ENCODE measurements around the gene AHNAK. TPM values are rescaled to one million over a fixed set of nuclear protein-coding genes. Genes with fewer than 3 reads are reported as not detected.

The AHNAK gene
- total RNA-seq, 2 donors from 2014 or later: 80.3 to 131 TPM

DNA sequence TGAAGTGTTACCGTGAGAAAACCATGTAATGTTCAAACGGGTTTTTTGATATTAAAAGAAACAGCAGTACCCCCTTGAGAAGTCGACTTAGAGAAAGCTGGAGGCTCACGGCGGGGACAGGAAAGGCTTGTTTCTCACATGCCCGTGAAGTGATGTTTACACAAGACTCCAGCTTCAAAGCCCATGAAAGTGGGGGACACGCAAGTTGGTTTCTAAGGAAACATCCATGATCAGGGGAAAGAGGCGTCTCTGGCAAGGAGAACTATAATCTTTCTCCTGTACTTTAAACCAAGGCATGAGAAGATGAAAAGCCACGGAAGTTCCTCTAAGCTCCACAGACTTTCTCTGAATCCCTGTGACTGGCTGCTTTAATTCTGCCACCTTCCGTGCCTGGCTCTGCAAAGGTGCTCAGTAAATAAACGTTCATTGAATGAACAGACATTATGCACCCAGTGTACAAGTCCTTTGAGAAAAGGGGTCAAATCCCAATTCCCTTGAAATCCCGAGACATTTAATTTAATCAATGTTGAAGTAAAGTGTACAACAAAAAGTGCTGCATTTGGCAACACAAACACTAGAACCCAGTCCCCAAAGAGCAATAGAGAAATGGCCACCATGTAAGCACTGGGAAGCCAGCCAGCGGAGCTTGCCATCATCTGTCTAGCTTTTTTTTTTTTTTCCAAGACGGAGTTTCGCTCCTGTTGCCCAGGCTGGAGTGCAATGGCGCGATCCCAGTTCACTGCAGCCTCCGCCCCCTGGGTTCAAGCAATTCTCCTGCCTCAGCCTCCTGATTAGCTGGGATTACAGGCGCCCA is 58.7 kb downstream of the AHNAK start:
- peak overlapping the region in 1 of 2 donors; percentile 45 for H3K4me3 Mint-ChIP-seq
- H3K9me3 Mint-ChIP-seq: no peaks in the 10 kb centered on the region
- ATAC-seq (replicated peaks in 1 of 2) (no peak), DNase-seq (no peak)
- H3K27ac Mint-ChIP-seq: peak overlapping the region; percentile 25
- H3K4me1 Mint-ChIP-seq (ENCODE audit: low read depth): peaks cover 9% of the 10 kb centered on the region
- no peaks in the 10 kb centered on the region for H3K27me3 Mint-ChIP-seq (ENCODE audit: low read depth)
- no peaks in the 10 kb centered on the region for H3K36me3 Mint-ChIP-seq (ENCODE audit: insufficient read depth in 2 of 2)

DNA sequence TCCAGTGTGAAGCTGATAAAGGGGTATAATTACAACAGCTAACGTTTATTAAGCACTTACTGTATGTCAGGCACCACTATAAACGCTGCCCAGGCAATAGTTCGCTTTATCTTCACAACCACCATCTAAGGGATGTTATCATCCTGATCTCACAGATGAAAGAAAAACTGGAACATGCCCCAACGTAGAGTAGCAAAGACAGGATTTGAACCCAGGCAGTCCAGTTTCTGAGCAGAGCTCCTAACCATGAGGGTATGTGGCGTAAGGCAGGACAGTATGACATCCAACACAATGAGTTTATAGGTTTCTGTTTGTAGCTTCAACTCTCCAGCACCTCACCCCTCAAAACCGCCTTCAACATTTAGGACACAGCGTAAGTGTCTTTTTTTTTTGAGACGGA is 59.5 kb downstream of the AHNAK start:
- no peak overlapping the region for H3K4me3 Mint-ChIP-seq
- H3K36me3 Mint-ChIP-seq (ENCODE audit: insufficient read depth in 2 of 2): no peaks in the 10 kb centered on the region

DNA sequence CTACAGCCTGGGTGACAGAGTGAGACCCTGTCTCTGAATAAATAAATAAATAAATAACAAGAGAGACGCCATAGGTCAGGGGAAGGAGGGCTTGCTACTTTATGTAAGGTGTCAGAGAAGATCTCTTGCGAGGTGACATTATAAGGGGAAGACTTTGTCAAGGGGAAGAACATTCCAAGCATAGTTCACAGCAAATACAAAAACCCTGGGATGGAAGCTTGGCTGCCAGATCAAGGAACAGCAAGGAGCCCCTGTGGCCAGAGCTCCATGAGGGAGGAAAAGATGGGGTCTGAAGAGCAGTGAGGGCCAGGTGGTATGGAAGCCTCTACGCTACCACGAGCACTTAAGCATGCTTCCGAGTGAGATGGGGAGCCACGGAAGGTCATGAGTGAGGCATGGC is 62.3 kb downstream of the AHNAK start:
- no peak overlapping the region for H3K27ac Mint-ChIP-seq
- no peak for ATAC-seq (replicated peaks in 1 of 2)
- H3K4me3 Mint-ChIP-seq: no peak overlapping the region
- H3K27me3 Mint-ChIP-seq (ENCODE audit: low read depth): no peaks in the 10 kb centered on the region
- H3K9me3 Mint-ChIP-seq: no peaks in the 10 kb centered on the region
- H3K36me3 Mint-ChIP-seq (ENCODE audit: insufficient read depth in 2 of 2): no peaks in the 10 kb centered on the region
- H3K4me1 Mint-ChIP-seq (ENCODE audit: low read depth): peaks cover 9% of the 10 kb centered on the region
- DNase-seq: no peak

More for the DNA sequence above, 59.5 kb downstream of the AHNAK start:
- H3K9me3 Mint-ChIP-seq: no peaks in the 10 kb centered on the region
- H3K27me3 Mint-ChIP-seq (ENCODE audit: low read depth): no peaks in the 10 kb centered on the region
- H3K27ac Mint-ChIP-seq: no peak overlapping the region
- ATAC-seq (replicated peaks in 1 of 2) (no peak), DNase-seq (no peak)
- H3K4me1 Mint-ChIP-seq (ENCODE audit: low read depth): peaks cover 9% of the 10 kb centered on the region

DNA sequence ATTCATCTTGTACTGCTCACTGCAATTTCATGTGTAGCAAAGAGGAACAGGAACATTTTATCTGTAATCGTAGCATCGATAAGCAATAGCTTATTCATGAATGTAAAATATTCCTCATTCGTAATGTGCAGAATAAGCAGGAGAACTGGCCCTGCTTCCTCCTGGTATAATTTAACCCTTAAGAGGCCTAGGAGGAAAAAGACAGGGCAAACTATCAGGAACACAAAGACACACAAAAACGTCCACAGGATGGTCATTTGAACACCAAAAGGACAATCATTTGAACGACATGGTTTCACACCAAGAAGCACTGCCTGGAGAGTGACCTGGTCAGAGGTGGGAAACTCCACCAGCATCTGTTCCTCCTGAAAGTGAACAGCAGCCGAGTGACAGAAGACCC is 63.9 kb downstream of the AHNAK start:
- DNase-seq: no peak
- H3K27ac Mint-ChIP-seq: no peak overlapping the region
- ATAC-seq (replicated peaks in 1 of 2): no peak
- H3K36me3 Mint-ChIP-seq (ENCODE audit: insufficient read depth in 2 of 2): no peaks in the 10 kb centered on the region
- peaks cover 5% of the 10 kb centered on the region for H3K4me1 Mint-ChIP-seq (ENCODE audit: low read depth)
- H3K4me3 Mint-ChIP-seq: no peak overlapping the region
- H3K27me3 Mint-ChIP-seq (ENCODE audit: low read depth): no peaks in the 10 kb centered on the region
- no peaks in the 10 kb centered on the region for H3K9me3 Mint-ChIP-seq

DNA sequence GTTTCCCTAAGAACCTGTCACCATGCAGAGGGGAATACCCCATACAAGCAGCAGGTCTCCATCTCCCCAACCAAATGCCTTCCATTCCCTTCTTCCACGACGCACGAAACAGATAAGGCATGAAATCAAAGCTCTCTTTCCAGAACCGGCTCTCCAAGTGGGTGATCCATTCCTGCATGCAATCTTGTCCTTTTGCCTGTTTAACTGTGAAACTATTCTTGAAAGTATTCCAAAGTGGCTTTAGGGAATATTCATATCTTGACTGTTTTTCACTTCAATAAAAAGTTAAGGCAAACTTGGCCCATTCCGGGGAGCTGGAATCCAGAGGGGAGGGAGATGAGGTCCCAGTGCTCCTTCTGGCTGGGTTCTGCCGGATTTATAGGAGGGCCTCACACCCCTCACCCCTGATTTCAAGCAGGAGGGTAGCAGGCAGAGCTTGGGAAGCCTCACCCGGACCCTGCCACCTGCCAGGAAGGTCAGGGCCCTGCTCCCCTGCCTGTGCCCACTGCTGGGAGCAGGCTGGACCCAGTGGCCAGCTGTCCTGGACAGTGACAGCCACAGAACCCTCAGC is 66.9 kb downstream of the AHNAK start:
- Mint-ChIP-seq H3K36me3 (ENCODE audit: insufficient read depth in 2 of 2) (no peaks in the 10 kb centered on the region), H3K27ac (no peak overlapping the region), H3K4me1 (ENCODE audit: low read depth) (no peaks in the 10 kb centered on the region), H3K9me3 (no peaks in the 10 kb centered on the region), H3K4me3 (no peak overlapping the region), H3K27me3 (ENCODE audit: low read depth) (no peaks in the 10 kb centered on the region)
- no peak for ATAC-seq (replicated peaks in 1 of 2)
- DNase-seq: no peak

DNA sequence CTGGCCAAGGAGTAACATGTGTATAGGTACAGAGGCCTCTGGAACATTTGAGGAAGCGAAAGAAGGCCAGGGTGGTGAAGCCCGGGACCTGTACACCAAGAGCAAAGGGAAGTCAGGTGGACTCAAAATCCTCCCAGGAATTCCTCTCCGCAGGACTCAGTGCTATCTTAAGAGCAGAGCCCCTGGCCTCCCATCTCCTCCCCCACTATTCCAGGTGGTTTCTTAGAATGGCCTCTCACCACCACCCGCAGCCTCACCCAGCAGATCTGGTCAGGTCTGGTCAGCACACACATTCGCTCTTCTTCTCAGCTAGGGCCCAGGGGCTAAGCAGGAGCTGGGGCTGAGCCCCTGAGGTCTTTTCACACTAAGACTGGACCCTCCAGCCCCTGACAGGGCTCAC is 68.7 kb downstream of the AHNAK start:
- Mint-ChIP-seq H3K9me3 (no peaks in the 10 kb centered on the region), H3K4me3 (no peak overlapping the region), H3K36me3 (ENCODE audit: insufficient read depth in 2 of 2) (no peaks in the 10 kb centered on the region), H3K27ac (no peak overlapping the region), H3K27me3 (ENCODE audit: low read depth) (no peaks in the 10 kb centered on the region), H3K4me1 (ENCODE audit: low read depth) (no peaks in the 10 kb centered on the region)
- ATAC-seq (replicated peaks in 1 of 2) (no peak), DNase-seq (no peak)

DNA sequence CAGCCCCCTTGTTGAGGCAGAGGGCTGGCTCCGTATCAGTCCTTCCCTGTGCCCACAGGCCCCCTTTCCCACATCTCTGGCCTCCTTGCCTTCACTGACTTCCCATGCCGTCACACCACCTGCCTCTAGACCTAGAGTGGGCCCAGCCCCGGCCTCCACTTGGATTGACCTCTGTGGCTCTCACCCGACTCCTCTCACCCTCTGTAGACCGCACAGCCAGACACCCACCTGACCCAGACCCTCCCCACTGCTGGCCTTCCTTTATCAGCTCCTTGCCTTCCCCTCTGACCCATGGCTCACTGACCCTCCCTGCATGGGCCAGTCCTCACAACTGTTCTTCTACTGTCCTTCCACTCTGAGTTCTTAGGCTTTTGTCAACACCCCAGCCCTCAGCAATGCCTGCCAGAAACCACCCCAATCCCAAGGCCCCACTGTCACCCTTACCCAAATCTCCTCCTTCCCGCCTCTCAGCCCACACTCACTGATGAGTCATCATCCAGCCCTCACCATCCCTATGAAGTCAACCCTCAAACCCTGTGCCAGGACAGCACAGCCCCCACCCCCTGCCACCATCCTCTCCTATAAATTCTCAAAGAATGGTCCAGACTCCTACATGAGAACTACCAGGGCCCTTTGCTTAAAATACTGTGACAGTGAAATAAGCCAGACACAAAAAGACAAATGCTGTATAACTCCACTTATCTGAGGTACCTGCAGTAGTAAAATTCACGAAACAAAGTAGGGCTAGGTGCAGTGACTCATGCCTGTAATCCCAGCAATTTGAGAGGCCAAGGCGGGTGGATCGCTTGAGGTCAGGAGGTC is 74.3 kb downstream of the AHNAK start:
- ATAC-seq (replicated peaks in 1 of 2): no peak
- Mint-ChIP-seq H3K27ac (no peak overlapping the region), H3K9me3 (no peaks in the 10 kb centered on the region)

DNA sequence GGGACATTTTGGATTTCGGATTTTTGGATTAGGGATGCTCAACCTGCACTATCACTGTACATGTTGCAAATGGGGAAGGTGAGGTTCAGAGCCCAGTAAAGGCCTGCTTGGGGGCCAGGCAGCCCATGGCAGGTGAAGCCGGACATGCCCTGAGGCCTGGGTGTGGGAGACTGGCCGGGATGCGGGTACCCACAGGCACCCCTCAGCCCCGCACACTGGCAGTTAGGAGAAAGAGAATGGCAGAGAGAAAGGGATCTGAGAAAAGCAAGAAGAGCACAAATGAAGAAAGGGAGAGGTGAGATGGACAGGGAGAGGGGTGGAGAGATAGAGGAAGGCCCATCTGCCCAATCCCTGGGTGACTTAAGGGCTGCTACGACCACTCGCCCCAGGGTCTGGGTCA is 75.0 kb downstream of the AHNAK start:
- DNase-seq: no peak
- no peaks in the 10 kb centered on the region for H3K36me3 Mint-ChIP-seq (ENCODE audit: insufficient read depth in 2 of 2)
- peaks cover 10% of the 10 kb centered on the region for H3K4me1 Mint-ChIP-seq (ENCODE audit: low read depth)
- no peak for ATAC-seq (replicated peaks in 1 of 2)
- H3K9me3 Mint-ChIP-seq: no peaks in the 10 kb centered on the region
- no peaks in the 10 kb centered on the region for H3K27me3 Mint-ChIP-seq (ENCODE audit: low read depth)
- H3K27ac Mint-ChIP-seq: no peak overlapping the region
- no peak overlapping the region for H3K4me3 Mint-ChIP-seq

More for the DNA sequence above, 74.3 kb downstream of the AHNAK start:
- Mint-ChIP-seq H3K4me1 (ENCODE audit: low read depth) (peaks cover 10% of the 10 kb centered on the region), H3K4me3 (no peak overlapping the region), H3K27me3 (ENCODE audit: low read depth) (no peaks in the 10 kb centered on the region), H3K36me3 (ENCODE audit: insufficient read depth in 2 of 2) (no peaks in the 10 kb centered on the region)
- peak in 1 of 2 donors; percentile 3 for DNase-seq

DNA sequence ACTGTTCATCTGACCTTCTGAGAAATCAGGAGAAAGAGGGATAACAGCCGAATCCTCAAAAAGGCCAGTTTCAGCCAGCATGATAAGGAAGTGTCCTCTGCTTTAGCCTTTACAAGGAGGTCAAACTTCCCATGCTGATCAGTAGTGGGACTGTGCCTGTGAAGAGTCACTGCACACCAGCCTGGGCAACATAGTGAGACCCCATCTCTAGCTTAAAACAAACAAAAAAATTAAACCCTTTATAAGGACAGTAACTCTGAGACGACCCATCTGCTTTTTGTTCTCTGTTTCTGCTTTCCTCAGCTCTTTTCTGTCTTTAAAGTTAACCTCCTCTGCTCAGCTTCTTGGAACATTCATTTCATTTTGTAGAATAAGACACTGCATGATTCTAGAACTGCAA is 78.0 kb downstream of the AHNAK start:
- peaks cover 10% of the 10 kb centered on the region for H3K4me1 Mint-ChIP-seq (ENCODE audit: low read depth)
- no peak overlapping the region for H3K4me3 Mint-ChIP-seq
- DNase-seq (no peak), ATAC-seq (replicated peaks in 1 of 2) (no peak)
- H3K27me3 Mint-ChIP-seq (ENCODE audit: low read depth): no peaks in the 10 kb centered on the region
- H3K27ac Mint-ChIP-seq: no peak overlapping the region
- H3K36me3 Mint-ChIP-seq (ENCODE audit: insufficient read depth in 2 of 2): no peaks in the 10 kb centered on the region
- H3K9me3 Mint-ChIP-seq: no peaks in the 10 kb centered on the region

DNA sequence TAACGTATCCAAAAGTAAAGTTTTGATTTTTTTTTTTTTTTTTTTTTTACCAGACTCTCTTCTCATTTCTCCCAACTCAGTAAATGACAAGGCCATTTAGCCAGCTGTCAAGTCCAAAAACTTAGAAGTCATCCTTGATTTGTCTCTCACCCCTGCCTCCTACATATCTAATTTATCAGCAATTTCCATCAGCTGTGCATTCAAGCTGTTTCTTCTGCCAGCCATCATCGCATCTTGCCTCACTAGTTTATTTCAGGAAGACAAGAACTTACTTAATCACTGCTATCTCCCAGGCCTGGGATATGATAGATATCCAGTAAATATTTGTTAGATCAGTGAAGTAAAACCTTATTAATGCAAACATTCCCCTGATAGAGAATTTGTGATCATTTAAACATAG is 80.2 kb downstream of the AHNAK start:
- no peaks in the 10 kb centered on the region for H3K27me3 Mint-ChIP-seq (ENCODE audit: low read depth)
- no peaks in the 10 kb centered on the region for H3K9me3 Mint-ChIP-seq
- no peak overlapping the region for H3K27ac Mint-ChIP-seq
- no peaks in the 10 kb centered on the region for H3K4me1 Mint-ChIP-seq (ENCODE audit: low read depth)
- DNase-seq: no peak
- no peaks in the 10 kb centered on the region for H3K36me3 Mint-ChIP-seq (ENCODE audit: insufficient read depth in 2 of 2)
- H3K4me3 Mint-ChIP-seq: no peak overlapping the region
- no peak for ATAC-seq (replicated peaks in 1 of 2)

DNA sequence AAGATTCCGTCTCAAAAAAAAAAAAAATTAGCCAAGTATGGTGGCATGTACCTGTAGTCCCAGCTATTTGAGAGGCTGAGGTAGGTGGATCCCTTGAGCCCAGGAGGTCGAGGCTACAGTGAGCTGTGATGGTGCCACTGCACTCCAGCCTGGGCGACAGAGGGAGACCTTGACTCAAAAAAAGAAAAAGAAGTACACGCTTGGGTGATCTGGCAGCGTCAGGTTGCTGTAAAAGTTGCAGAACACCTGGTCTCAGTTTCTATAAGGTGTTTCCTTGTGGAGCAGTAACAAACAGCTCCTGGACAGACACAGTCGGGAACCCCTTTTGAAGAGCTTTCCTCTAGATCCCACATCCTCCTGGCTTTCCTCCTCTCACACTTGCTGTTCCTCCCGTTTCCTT is 82.0 kb downstream of the AHNAK start:
- Mint-ChIP-seq H3K4me1 (ENCODE audit: low read depth) (no peaks in the 10 kb centered on the region), H3K36me3 (ENCODE audit: insufficient read depth in 2 of 2) (no peaks in the 10 kb centered on the region), H3K27ac (no peak overlapping the region), H3K9me3 (no peaks in the 10 kb centered on the region), H3K4me3 (no peak overlapping the region), H3K27me3 (ENCODE audit: low read depth) (no peaks in the 10 kb centered on the region)
- DNase-seq: no peak
- no peak for ATAC-seq (replicated peaks in 1 of 2)

DNA sequence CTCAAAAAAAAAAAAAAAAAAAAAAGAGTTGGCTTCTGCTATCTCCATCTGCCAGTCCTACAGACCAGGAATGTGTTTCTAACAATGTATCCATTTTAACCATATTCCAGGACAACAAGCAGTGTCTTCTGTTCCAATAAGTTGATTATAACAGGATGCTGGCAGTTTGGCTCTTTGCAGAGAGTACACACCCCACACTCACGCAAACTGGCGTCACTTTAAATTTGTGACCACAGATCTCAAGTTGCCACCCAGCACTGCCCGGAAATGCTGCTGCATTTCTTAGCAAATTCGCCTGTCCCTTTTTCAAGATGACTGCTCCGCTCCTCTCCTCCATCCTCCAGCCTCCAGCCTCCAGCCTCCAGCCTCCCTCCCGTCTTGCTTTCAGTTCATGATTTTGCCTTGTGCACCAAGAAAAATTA is 83.5 kb downstream of the AHNAK start:
- H3K36me3 Mint-ChIP-seq (ENCODE audit: insufficient read depth in 2 of 2): no peaks in the 10 kb centered on the region
- H3K4me1 Mint-ChIP-seq (ENCODE audit: low read depth): no peaks in the 10 kb centered on the region
- DNase-seq (peak in 1 of 2 donors; percentile 5), ATAC-seq (replicated peaks in 1 of 2) (peak in 1 of 2 donors; percentile 44)
- no peaks in the 10 kb centered on the region for H3K27me3 Mint-ChIP-seq (ENCODE audit: low read depth)
- H3K9me3 Mint-ChIP-seq: no peaks in the 10 kb centered on the region
- peak overlapping the region in 1 of 2 donors; percentile 28 for H3K4me3 Mint-ChIP-seq
- no peak overlapping the region for H3K27ac Mint-ChIP-seq

DNA sequence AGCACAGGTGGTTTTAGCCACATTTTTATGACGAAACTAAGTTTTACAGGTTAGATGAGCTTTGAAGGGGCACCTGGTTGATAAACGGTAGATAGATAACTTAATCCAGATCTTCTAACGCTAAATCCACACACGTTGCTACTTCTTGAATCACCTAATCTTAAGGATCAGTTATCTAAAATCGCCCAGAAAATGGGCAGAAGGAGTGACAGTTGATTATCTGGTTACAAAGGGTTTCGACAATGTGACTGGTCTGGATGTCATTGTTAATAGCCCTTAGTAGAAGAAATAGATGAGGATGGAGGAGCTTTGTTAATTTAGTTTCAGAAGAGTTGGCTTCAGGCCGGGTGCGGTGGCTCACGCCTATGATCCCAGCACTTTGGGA is 84.1 kb downstream of the AHNAK start:
- Mint-ChIP-seq H3K36me3 (ENCODE audit: insufficient read depth in 2 of 2) (no peaks in the 10 kb centered on the region), H3K4me1 (ENCODE audit: low read depth) (no peaks in the 10 kb centered on the region), H3K4me3 (no peak overlapping the region), H3K27me3 (ENCODE audit: low read depth) (no peaks in the 10 kb centered on the region), H3K27ac (no peak overlapping the region), H3K9me3 (no peaks in the 10 kb centered on the region)
- DNase-seq (no peak), ATAC-seq (replicated peaks in 1 of 2) (no peak)
